Measurements from ENCODE around the gene LRP1. TPM values are rescaled to one million over a fixed set of nuclear protein-coding genes. Genes with fewer than 3 reads are reported as not detected.

Gene LRP1
- total RNA-seq, 1 experiment from 2014 or later, result 0.56 TPM

DNA sequence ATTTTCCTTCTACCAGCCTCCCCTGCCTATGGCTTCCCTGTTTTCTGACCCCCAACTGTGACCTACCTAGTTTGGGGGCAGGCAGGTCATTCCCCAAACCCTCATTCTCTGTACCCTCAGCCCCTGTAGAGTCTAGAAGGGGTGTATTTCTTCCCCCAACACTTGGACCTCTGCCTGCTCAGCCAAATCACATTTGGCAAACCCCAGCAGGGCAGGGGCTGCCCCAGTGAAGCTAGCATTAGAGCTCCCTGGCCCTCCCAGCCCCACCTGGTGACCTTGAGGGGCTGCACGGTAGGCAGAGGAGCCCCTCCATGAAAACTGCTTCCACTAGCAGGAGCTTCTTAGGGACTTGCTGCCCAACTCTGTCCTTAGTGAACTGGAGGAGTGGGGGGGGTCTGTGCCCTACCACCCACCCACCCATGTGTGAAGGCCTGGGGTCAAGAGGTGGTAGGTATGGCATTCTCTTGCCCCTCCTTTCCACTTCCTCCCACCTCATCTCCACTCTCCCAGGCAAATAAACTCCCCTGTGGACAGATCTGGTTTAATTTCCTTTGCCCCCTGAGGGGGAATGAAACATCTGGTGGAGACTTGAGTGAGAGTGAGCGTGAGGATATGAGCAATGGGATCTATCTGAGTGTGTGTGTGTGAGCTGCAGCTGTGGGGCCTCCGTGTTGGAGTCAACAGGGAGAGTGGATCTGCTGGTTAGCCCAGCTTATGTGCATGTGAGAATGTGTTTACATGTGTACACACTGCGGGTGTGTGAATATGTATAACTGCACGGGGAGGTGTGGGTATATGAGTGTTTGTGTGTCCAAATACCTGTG lies 90.0 kb downstream of the LRP1 start:
- Histone ChIP-seq H3K4me3 (ENCODE audit: low read length) (no peak overlapping the region), H3K4me2 (ENCODE audit: low read depth, low read length, poor library complexity, severe bottlenecking) (no peak overlapping the region), H3K27me3 (ENCODE audit: low read length) (no peaks in the 10 kb centered on the region; the same call in 1 of the 2 replicates), H3K79me2 (ENCODE audit: low read length) (no peaks in the 10 kb centered on the region), H3K9me2 (replicated peaks; ENCODE audit: insufficient read depth, low read length) (no peaks in the 10 kb centered on the region), H3K36me3 (ENCODE audit: insufficient read depth, low read length) (no peaks in the 10 kb centered on the region), H2AFZ (ENCODE audit: low read length) (no peak overlapping the region), H3K4me1 (ENCODE audit: low read length) (peaks cover 55% of the 10 kb centered on the region), H4K20me1 (ENCODE audit: insufficient read depth, low read depth, low read length) (peaks cover 10% of the 10 kb centered on the region; the same call in 1 of the 2 replicates), H3K9ac (ENCODE audit: low read length) (no peak overlapping the region), H3K9me3 (ENCODE audit: low read length) (no peaks in the 10 kb centered on the region), H3K27ac (ENCODE audit: low read length) (no peak overlapping the region)
- DNase-seq, result no peak

DNA sequence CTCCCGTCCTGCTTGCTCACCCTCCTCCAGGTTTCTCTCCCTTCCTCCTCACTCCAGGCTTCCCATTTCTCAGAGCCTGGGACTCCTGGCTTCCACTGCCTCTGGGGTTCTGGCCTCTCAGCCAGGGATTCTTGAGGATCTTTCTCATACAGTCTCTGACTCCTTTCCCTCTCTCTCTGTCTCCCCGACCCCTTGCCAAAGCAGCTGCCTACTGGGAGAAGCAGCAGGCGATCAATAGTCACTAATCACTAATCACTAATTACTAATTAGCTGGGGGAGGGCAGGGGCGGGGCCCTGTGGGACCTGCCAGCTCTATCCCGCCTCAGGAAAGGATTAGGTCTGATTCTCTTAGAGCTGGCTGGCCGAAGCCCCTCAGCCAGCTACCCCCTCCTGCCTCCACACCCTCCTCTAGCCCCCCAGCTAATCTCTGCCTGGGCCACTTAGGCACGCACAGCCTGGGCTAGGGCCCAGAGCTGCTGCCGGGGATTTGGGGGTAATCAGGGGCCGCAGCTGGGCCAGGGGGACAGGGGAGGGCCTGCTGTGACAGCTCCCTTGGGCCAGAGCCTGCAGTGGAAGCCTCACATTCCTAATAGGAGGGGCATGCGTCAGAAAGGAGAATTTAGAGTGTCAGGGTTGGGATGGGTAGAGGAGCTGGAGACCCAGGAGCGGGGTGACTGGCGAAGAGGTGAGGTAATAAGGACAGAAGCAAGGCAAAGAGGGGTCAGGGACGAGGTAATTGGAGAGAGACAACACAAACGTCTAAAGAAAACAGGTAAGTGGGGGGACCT lies 91.1 kb downstream of the LRP1 start:
- H4K20me1 ChIP-seq (ENCODE audit: insufficient read depth, low read depth, low read length), result peaks cover 10% of the 10 kb centered on the region; the same call in 1 of the 2 replicates
- no peaks in the 10 kb centered on the region for H3K36me3 ChIP-seq (ENCODE audit: insufficient read depth, low read length)
- no peak overlapping the region for H3K4me2 ChIP-seq (ENCODE audit: low read depth, low read length, poor library complexity, severe bottlenecking)
- no peak overlapping the region for H3K9ac ChIP-seq (ENCODE audit: low read length)
- DNase-seq, result no peak
- H3K27me3 ChIP-seq (ENCODE audit: low read length), result no peaks in the 10 kb centered on the region; the same call in 1 of the 2 replicates
- H3K27ac ChIP-seq (ENCODE audit: low read length), result no peak overlapping the region
- no peaks in the 10 kb centered on the region for H3K79me2 ChIP-seq (ENCODE audit: low read length)
- H3K4me1 ChIP-seq (ENCODE audit: low read length), result peaks cover 43% of the 10 kb centered on the region
- H3K9me2 ChIP-seq (replicated peaks; ENCODE audit: insufficient read depth, low read length), result no peaks in the 10 kb centered on the region
- H3K9me3 ChIP-seq (ENCODE audit: low read length), result no peaks in the 10 kb centered on the region
- no peak overlapping the region for H3K4me3 ChIP-seq (ENCODE audit: low read length)
- H2AFZ ChIP-seq (ENCODE audit: low read length), result no peak overlapping the region

GRCh38 chr12:57219993-57220754 lies 91.9 kb downstream of the LRP1 start:
- peaks cover 41% of the 10 kb centered on the region for H3K4me1 ChIP-seq (ENCODE audit: low read length)
- H3K27ac ChIP-seq (ENCODE audit: low read length), result no peak overlapping the region
- no peaks in the 10 kb centered on the region for H3K9me2 ChIP-seq (replicated peaks; ENCODE audit: insufficient read depth, low read length)
- H3K27me3 ChIP-seq (ENCODE audit: low read length), result no peaks in the 10 kb centered on the region; the same call in 1 of the 2 replicates
- H4K20me1 ChIP-seq (ENCODE audit: insufficient read depth, low read depth, low read length), result peaks cover 5% of the 10 kb centered on the region; the same call in 1 of the 2 replicates
- H2AFZ ChIP-seq (ENCODE audit: low read length), result no peak overlapping the region
- H3K79me2 ChIP-seq (ENCODE audit: low read length), result no peaks in the 10 kb centered on the region
- H3K36me3 ChIP-seq (ENCODE audit: insufficient read depth, low read length), result no peaks in the 10 kb centered on the region
- H3K4me3 ChIP-seq (ENCODE audit: low read length), result no peak overlapping the region
- H3K9ac ChIP-seq (ENCODE audit: low read length), result no peak overlapping the region
- DNase-seq, result no peak
- H3K4me2 ChIP-seq (ENCODE audit: low read depth, low read length, poor library complexity, severe bottlenecking), result no peak overlapping the region
- H3K9me3 ChIP-seq (ENCODE audit: low read length), result no peaks in the 10 kb centered on the region

GRCh38 chr12:57220770-57221168 lies 92.5 kb downstream of the LRP1 start:
- Histone ChIP-seq H3K79me2 (ENCODE audit: low read length) (no peaks in the 10 kb centered on the region), H4K20me1 (ENCODE audit: insufficient read depth, low read depth, low read length) (peaks cover 5% of the 10 kb centered on the region; the same call in 1 of the 2 replicates), H3K27ac (ENCODE audit: low read length) (no peak overlapping the region), H2AFZ (ENCODE audit: low read length) (no peak overlapping the region), H3K4me1 (ENCODE audit: low read length) (peaks cover 41% of the 10 kb centered on the region), H3K9me2 (replicated peaks; ENCODE audit: insufficient read depth, low read length) (no peaks in the 10 kb centered on the region), H3K4me2 (ENCODE audit: low read depth, low read length, poor library complexity, severe bottlenecking) (no peak overlapping the region), H3K9me3 (ENCODE audit: low read length) (no peaks in the 10 kb centered on the region), H3K27me3 (ENCODE audit: low read length) (no peaks in the 10 kb centered on the region; the same call in 1 of the 2 replicates), H3K9ac (ENCODE audit: low read length) (no peak overlapping the region), H3K4me3 (ENCODE audit: low read length) (no peak overlapping the region), H3K36me3 (ENCODE audit: insufficient read depth, low read length) (no peaks in the 10 kb centered on the region)
- no peak for DNase-seq

DNA sequence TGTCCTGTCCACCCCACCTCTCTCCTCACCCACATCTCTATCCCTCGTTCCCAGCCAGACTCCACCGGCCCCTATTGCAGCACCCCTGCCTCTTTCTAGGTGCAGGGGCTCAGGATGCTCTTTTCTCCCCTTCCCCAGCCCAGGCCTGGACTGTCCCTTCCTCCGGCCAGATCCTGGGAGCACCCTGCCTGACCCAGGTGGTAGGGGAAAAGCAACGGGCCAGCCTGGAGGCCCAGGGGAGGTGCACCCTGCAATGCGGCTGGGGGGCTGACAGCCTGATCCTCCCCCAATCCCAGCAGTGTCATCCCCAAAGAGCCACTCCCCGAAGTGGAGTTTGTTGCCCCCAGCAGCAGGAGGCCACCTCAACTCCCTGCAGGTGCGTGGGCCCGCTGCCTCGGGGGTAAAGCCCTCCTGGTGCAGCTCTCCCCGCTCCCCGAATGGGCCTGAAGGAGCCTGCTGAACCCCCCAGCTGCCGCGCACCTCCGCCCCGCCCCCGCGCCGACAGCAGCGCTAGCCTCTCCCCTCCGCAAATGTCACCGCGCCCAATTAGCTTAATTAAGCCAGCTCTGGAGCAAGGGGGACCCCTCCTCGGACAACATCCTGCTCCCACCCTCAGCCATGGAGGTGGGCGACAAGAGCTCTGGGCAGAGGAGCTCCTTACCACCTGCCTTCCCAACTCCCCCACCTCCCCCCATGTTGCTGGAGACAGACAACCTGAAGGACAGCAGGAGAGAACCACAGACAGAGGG lies 93.1 kb downstream of the LRP1 start:
- DNase-seq, result no peak
- no peak overlapping the region for H3K4me2 ChIP-seq (ENCODE audit: low read depth, low read length, poor library complexity, severe bottlenecking)
- H4K20me1 ChIP-seq (ENCODE audit: insufficient read depth, low read depth, low read length), result peaks cover 5% of the 10 kb centered on the region; the same call in 1 of the 2 replicates
- H3K79me2 ChIP-seq (ENCODE audit: low read length), result no peaks in the 10 kb centered on the region
- no peak overlapping the region for H2AFZ ChIP-seq (ENCODE audit: low read length)
- H3K9ac ChIP-seq (ENCODE audit: low read length), result no peak overlapping the region
- no peaks in the 10 kb centered on the region for H3K36me3 ChIP-seq (ENCODE audit: insufficient read depth, low read length)
- no peaks in the 10 kb centered on the region for H3K9me2 ChIP-seq (replicated peaks; ENCODE audit: insufficient read depth, low read length)
- no peak overlapping the region for H3K4me3 ChIP-seq (ENCODE audit: low read length)
- no peak overlapping the region for H3K27ac ChIP-seq (ENCODE audit: low read length)
- no peaks in the 10 kb centered on the region; the same call in 1 of the 2 replicates for H3K27me3 ChIP-seq (ENCODE audit: low read length)
- H3K9me3 ChIP-seq (ENCODE audit: low read length), result no peaks in the 10 kb centered on the region
- peaks cover 41% of the 10 kb centered on the region for H3K4me1 ChIP-seq (ENCODE audit: low read length)

DNA sequence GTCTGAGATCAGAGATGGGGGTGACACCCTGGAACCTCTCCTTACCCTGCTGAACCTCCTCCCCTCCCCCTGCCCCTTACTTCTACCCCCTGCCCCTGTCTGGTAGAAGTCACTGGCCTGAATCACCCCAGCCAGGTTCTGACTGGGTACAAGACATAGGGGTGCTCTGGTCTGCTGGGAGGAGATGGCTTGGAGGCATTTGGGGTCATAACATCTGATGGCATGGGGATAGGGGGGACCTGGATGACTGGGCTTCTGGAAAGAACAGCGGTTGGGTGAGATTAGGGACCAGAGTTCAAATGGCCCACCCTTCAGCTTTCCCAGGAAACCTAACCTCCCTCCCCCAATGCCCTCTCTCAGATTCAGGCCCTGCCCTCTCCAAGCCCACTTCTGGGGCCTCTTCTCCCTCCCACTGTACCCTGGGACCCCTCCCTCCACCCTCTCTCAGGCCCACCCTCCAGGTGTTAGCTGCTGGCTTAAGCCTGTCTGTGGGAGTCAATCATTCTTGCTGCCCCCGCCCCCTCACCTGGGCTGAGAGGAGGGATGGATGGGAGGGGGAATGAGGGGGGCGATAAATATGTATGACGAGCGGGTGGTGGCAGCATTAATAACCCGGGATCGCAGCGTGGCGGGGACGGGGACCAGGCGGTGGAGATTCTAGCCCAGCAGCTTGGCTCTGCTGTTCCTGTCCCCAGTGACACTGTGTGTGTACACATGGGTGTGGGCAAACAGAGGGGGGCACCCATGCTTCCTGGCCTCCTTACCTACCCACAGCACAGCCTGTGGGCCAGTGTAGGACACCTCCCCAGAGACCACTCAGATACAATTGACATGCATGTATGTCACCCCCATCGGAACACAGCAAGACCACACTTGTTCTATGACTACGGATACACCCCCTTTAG lies 94.3 kb downstream of the LRP1 start:
- H3K4me3 ChIP-seq (ENCODE audit: low read length), result no peak overlapping the region
- H3K27ac ChIP-seq (ENCODE audit: low read length), result no peak overlapping the region
- no peak for DNase-seq
- no peaks in the 10 kb centered on the region for H3K79me2 ChIP-seq (ENCODE audit: low read length)
- H4K20me1 ChIP-seq (ENCODE audit: insufficient read depth, low read depth, low read length), result peaks cover 5% of the 10 kb centered on the region; the same call in 1 of the 2 replicates
- H3K9me3 ChIP-seq (ENCODE audit: low read length), result no peaks in the 10 kb centered on the region
- no peak overlapping the region for H2AFZ ChIP-seq (ENCODE audit: low read length)
- no peaks in the 10 kb centered on the region for H3K9me2 ChIP-seq (replicated peaks; ENCODE audit: insufficient read depth, low read length)
- H3K9ac ChIP-seq (ENCODE audit: low read length), result no peak overlapping the region
- H3K4me2 ChIP-seq (ENCODE audit: low read depth, low read length, poor library complexity, severe bottlenecking), result no peak overlapping the region
- no peaks in the 10 kb centered on the region for H3K36me3 ChIP-seq (ENCODE audit: insufficient read depth, low read length)
- peaks cover 43% of the 10 kb centered on the region for H3K4me1 ChIP-seq (ENCODE audit: low read length)
- no peaks in the 10 kb centered on the region; the same call in 1 of the 2 replicates for H3K27me3 ChIP-seq (ENCODE audit: low read length)
